GM12878 (cell line): Measurements from ENCODE around the gene METTL3. TPM values are rescaled to one million over a fixed set of nuclear protein-coding genes. Genes with fewer than 3 reads are reported as not detected.

Experiments
- ATAC-seq: fragments of 200-7000 bp; cut with Tn5 transposase; 3 replicates; pipeline ENCODE4 v1.9.1; 2020; ENCODE audit warnings: mild to moderate bottlenecking, moderate library complexity
- BruUV-seq: library from RNA; stranded (reverse); fragments of 400-500 nt; replicated peaks from 2 replicates; lab custom pipeline; 2021; lab: Mats Ljungman, UMichigan
- CTCF ChIA-PET: fragments of 300-600 bp; sonication (Branson Sonifier 250); formaldehyde crosslinking; extraction: SDS; loops from one replicate; lab custom pipeline; 2021; ENCODE audit warnings: inconsistent platforms; lab: Yijun Ruan, JAX
- POLR2A ChIA-PET: fragments of 350-600 bp; formaldehyde crosslinking; extraction: SDS; loops from one replicate; lab custom pipeline; 2021; ENCODE audit warnings: inconsistent platforms; lab: Charles Lee
- RAD21 ChIA-PET: fragments of 300-600 bp; sonication (Branson Sonifier 250); formaldehyde crosslinking; loops from one replicate; lab custom pipeline; 2023; ENCODE audit warnings: antibody characterized with exemption; ENCODE audit not compliant: unreplicated experiment; lab: Charles Lee
- SMC1A ChIA-PET: fragments of 300-600 bp; sonication (Branson Sonifier 250); formaldehyde crosslinking; loops from one replicate; lab custom pipeline; 2023; ENCODE audit not compliant: unreplicated experiment, uncharacterized antibody; lab: Charles Lee
- DNase-seq: peaks from one replicate; pipeline ENCODE4 v3.0.0-alpha.2; 2011; ENCODE audit warnings: low read depth, low spot score
- FAIRE-seq: peaks from 3 replicates; lab custom pipeline; 2011; peaks lifted over from hg19 to GRCh38; lab: Jason Lieb, UNC
- H2AFZ ChIP-seq: 2 replicates; pipeline ENCODE4 v1.6.0; 2011; ENCODE audit warnings: low read depth, low read length, control low read depth; ENCODE audit not compliant: control insufficient read depth
- H3K27ac ChIP-seq: 2 replicates; pipeline ENCODE4 v1.5.1; 2011; ENCODE audit warnings: control low read depth; ENCODE audit not compliant: control insufficient read depth, insufficient read depth
- H3K27me3 ChIP-seq, 2 experiments: replicated peaks in 1 of 2; 2 replicates each; pipeline versions ENCODE4 v1.6.0 to v1.6.1; 2011; ENCODE audit warnings: low read length in 1 of 2; ENCODE audit not compliant: control insufficient read depth in 2 of 2, insufficient read depth in 2 of 2
- H3K36me3 ChIP-seq, 2 experiments: 2 replicates each; pipeline ENCODE4 v1.5.1; 2011; ENCODE audit warnings: low read length in 1 of 2; ENCODE audit not compliant: control insufficient read depth in 2 of 2, insufficient read depth in 2 of 2
- H3K4me1 ChIP-seq: 2 replicates; pipeline ENCODE4 v1.6.1; 2011; ENCODE audit warnings: mild to moderate bottlenecking, low read length, moderate library complexity, mixed read lengths; ENCODE audit not compliant: control insufficient read depth, insufficient read depth
- H3K4me2 ChIP-seq: 2 replicates; pipeline ENCODE4 v1.6.0; 2011; ENCODE audit warnings: control low read depth; ENCODE audit not compliant: control insufficient read depth, insufficient read depth
- H3K4me3 ChIP-seq: fragments of 200-600 bp; sonication (generic); 2 replicates; pipeline ENCODE4 v1.5.1; 2016
- H3K79me2 ChIP-seq: 2 replicates; pipeline ENCODE4 v1.6.0; 2011; ENCODE audit warnings: low read length; ENCODE audit not compliant: control insufficient read depth, insufficient read depth
- H3K9ac ChIP-seq: 2 replicates; pipeline ENCODE4 v1.8.0; 2011; ENCODE audit warnings: low read length, control low read depth, mixed read lengths; ENCODE audit not compliant: control insufficient read depth, insufficient read depth
- H3K9me3 ChIP-seq: replicated peaks from 3 replicates; pipeline ENCODE4 v1.5.1; 2011; ENCODE audit warnings: mild to moderate bottlenecking, low read length; ENCODE audit not compliant: control insufficient read depth, insufficient read depth
- H4K20me1 ChIP-seq: 2 replicates; pipeline ENCODE4 v1.6.0; 2011; ENCODE audit not compliant: control insufficient read depth, insufficient read depth
- CHD2 ChIP-seq: IDR thresholded peaks from 2 replicates; pipeline ENCODE4 v1.6.1; 2011; ENCODE audit warnings: low read depth, low read length, improper control_type of control experiment, borderline replicate concordance
- CREM ChIP-seq: IDR thresholded peaks from 2 replicates; pipeline ENCODE4 v1.6.1; 2014; ENCODE audit warnings: antibody characterized with exemption, low read depth
- ESRRA ChIP-seq: IDR thresholded peaks from 2 replicates; pipeline ENCODE4 v1.6.1; 2012; ENCODE audit warnings: mild to moderate bottlenecking, low read length, improper control_type of control experiment
- HDGF ChIP-seq: fragments of 450-650 bp; IDR thresholded peaks from 2 replicates; pipeline ENCODE4 v1.6.1; 2016; ENCODE audit warnings: antibody characterized with exemption
- IKZF2 ChIP-seq, 2 experiments: fragments of 450-650 bp; IDR thresholded peaks; 2 replicates each; pipeline ENCODE4 v1.6.1; 2017; ENCODE audit warnings: mild to moderate bottlenecking in 2 of 2, moderate library complexity in 2 of 2
- POLR2AphosphoS2 ChIP-seq: IDR thresholded peaks from 2 replicates; pipeline ENCODE4 v1.6.1; 2011; ENCODE audit warnings: low read depth, mild to moderate bottlenecking, low read length, improper control_type of control experiment, moderate library complexity
- PRDM15 ChIP-seq: fragments of 450-650 bp; formaldehyde crosslinking; IDR thresholded peaks from 2 replicates; pipeline ENCODE4 v1.4.0; 2020; ENCODE audit warnings: mild to moderate bottlenecking, moderate library complexity
- RAD51 ChIP-seq: fragments of 450-650 bp; IDR thresholded peaks from 2 replicates; pipeline ENCODE4 v1.6.1; 2016; ENCODE audit warnings: moderate library complexity, mild to moderate bottlenecking, inconsistent platforms
- RFX5 ChIP-seq: IDR thresholded peaks from 2 replicates; pipeline ENCODE4 v1.6.1; 2011; ENCODE audit warnings: low read depth, low read length, improper control_type of control experiment
- TCF12 ChIP-seq: IDR thresholded peaks from 2 replicates; pipeline ENCODE4 v1.6.1; 2011; ENCODE audit warnings: low read depth, mild to moderate bottlenecking, low read length
- ZNF24 ChIP-seq: fragments of 450-650 bp; IDR thresholded peaks from 2 replicates; pipeline ENCODE4 v1.6.1; 2017; ENCODE audit warnings: antibody characterized with exemption, mild to moderate bottlenecking
- WGBS: methylation state at CpG from one replicate; pipeline ENCODE4 v1.1.6; 2016; ENCODE audit warnings: low lambda C conversion rate; ENCODE audit not compliant: insufficient replicate concordance, insufficient coverage; ENCODE audit errors: missing lambda C conversion rate; 5-methylcytosine and 5-hydroxymethylcytosine counted together
- in situ Hi-C: fragments of 300-500 bp; cut with MboI; formaldehyde crosslinking; loops from 9 replicates; pipeline ENCODE4 v1.14.3; 2018; ENCODE audit warnings: mixed read lengths
- intact Hi-C: fragments of 100-400 bp; cut with micrococcal nuclease; formaldehyde crosslinking; loops from one replicate; pipeline ENCODE4 v1.14.2; 2022; ENCODE audit not compliant: unreplicated experiment
- polyA plus RNA-seq, 11 experiments: library from polyadenylated mRNA; depleted of rRNA in 4 of 11; unstranded in 6 of 11; stranded (reverse) in 5 of 11; fragments of >200 nt; fragmentation: Nextera tagmentation in 4 of 11; fragmentation: Illumina TruSeq in 1 of 11; extraction: Ambion mirVana in 4 of 11; extraction: Trizol in 1 of 11; gene quantifications; 1 replicate in 1 of 11; 2 replicates in 10 of 11; pipeline versions ENCODE4 v1.2.1 to v1.2.3, GENCODE V29; 2011 to 2016; ENCODE audit warnings: inconsistent platforms in 2 of 11, missing spikeins in 2 of 11, low read depth in 1 of 11
- total RNA-seq, 4 experiments: library from RNA; depleted of rRNA in 3 of 4; stranded (reverse); fragments of >200 nt in 3 of 4; fragmentation: Illumina TruSeq in 1 of 4; extraction: Trizol in 1 of 4; gene quantifications; 2 replicates each; pipeline versions ENCODE4 v1.2.1 to v1.2.3, GENCODE V29; 2013 to 2021
- TF ChIP-seq, protein P1 (sequence below): fragments of 450-650 bp; formaldehyde crosslinking; IDR thresholded peaks from 2 replicates; pipeline ENCODE4 v1.4.0; 2022; ENCODE audit warnings: mild to moderate bottlenecking, moderate library complexity
- TF ChIP-seq, protein P2 (sequence below): fragments of 450-650 bp; IDR thresholded peaks from 2 replicates; pipeline ENCODE4 v1.6.1; 2017; ENCODE audit warnings: low read depth, mild to moderate bottlenecking, moderate library complexity

Gene METTL3
- total and polyA plus RNA-seq, 10 of the 15 experiments (the other 5 are each of a cell fraction or from before 2014, with no cell fraction given): 32.8 to 165 (median 65.5) TPM

GRCh38 chr14:21541413-21542074 is 30.4 kb upstream of the METTL3 start:
- Histone ChIP-seq H3K27ac (no peak overlapping the region), H2AFZ (no peak overlapping the region), H3K4me3 (no peak overlapping the region), H3K79me2 (no peaks in the 10 kb centered on the region), H4K20me1 (no peaks in the 10 kb centered on the region), H3K4me1 (no peaks in the 10 kb centered on the region), H3K27me3 (peaks cover 2% of the 10 kb centered on the region in 2 experiments), H3K9me3 (no peaks in the 10 kb centered on the region), H3K36me3 (no peaks in the 10 kb centered on the region), H3K9ac (no peak overlapping the region), H3K4me2 (no peak overlapping the region)
- SMC1A ChIA-PET: interaction anchor here (1.1 kb wide), 1 partner anchor 27 kb away, joined by 3 read pairs; no protein-coding TSS in a partner anchor
- RAD21 ChIA-PET: interaction anchor here (1.2 to 1.3 kb wide), 2 partner anchors 15 to 42 kb away, joined by 3 to 4 read pairs; no protein-coding TSS in a partner anchor
- in situ Hi-C loops: no loop called here
- no peak for DNase-seq
- BruUV-seq: no TSS peak
- ATAC-seq: no peak
- no peak for FAIRE-seq
- CTCF ChIA-PET: interaction anchor here (0.7 to 2.6 kb wide), 2 partner anchors 29 to 43 kb away, joined by 3 to 16 read pairs; no protein-coding TSS in a partner anchor
- intact Hi-C loops: no loop called here
- 66% methylated on average over 9 of the region's 9 CpGs for WGBS
- POLR2A ChIA-PET: no interaction called here
- no peak for TF ChIP-seq ZNF24
- no peak for TF ChIP-seq CHD2
- no peak for TF ChIP-seq IKZF2 (IDR thresholded peaks at IDR 0.05)
- no peak for TF ChIP-seq HDGF
- no peak for TF ChIP-seq POLR2AphosphoS2
- TF ChIP-seq, protein P1, sequence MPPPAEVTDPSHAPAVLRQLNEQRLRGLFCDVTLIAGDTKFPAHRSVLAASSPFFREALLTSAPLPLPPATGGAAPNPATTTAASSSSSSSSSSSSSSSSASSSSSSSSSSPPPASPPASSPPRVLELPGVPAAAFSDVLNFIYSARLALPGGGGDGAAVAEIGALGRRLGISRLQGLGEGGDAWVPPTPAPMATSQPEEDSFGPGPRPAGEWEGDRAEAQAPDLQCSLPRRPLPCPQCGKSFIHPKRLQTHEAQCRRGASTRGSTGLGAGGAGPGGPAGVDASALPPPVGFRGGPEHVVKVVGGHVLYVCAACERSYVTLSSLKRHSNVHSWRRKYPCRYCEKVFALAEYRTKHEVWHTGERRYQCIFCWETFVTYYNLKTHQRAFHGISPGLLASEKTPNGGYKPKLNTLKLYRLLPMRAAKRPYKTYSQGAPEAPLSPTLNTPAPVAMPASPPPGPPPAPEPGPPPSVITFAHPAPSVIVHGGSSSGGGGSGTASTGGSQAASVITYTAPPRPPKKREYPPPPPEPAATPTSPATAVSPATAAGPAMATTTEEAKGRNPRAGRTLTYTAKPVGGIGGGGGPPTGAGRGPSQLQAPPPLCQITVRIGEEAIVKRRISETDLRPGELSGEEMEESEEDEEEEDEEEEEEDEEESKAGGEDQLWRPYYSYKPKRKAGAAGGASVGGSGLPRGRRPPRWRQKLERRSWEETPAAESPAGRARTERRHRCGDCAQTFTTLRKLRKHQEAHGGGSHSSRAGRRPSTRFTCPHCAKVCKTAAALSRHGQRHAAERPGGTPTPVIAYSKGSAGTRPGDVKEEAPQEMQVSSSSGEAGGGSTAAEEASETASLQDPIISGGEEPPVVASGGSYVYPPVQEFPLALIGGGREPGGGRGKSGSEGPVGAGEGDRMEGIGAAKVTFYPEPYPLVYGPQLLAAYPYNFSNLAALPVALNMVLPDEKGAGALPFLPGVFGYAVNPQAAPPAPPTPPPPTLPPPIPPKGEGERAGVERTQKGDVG (CRISPR knock-in tag): no peak
- no peak for TF ChIP-seq RAD51
- no peak for TF ChIP-seq RFX5
- no peak for TF ChIP-seq CREM
- TF ChIP-seq, protein P2, sequence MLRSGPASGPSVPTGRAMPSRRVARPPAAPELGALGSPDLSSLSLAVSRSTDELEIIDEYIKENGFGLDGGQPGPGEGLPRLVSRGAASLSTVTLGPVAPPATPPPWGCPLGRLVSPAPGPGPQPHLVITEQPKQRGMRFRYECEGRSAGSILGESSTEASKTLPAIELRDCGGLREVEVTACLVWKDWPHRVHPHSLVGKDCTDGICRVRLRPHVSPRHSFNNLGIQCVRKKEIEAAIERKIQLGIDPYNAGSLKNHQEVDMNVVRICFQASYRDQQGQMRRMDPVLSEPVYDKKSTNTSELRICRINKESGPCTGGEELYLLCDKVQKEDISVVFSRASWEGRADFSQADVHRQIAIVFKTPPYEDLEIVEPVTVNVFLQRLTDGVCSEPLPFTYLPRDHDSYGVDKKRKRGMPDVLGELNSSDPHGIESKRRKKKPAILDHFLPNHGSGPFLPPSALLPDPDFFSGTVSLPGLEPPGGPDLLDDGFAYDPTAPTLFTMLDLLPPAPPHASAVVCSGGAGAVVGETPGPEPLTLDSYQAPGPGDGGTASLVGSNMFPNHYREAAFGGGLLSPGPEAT: no peak
- no peak for TF ChIP-seq ESRRA
- TF ChIP-seq TCF12: no peak
- TF ChIP-seq PRDM15 (CRISPR knock-in tag): no peak
